SW 1271 (cell line): ENCODE data around the gene HELZ.
"Not testable (repeated sequence)": the region's sequence is repeated elsewhere in the genome, so short reads cannot be mapped to it uniquely, and the experiment has no call there.

Experiments used
- DNase-seq, 2 experiments: peaks; one replicate each; lab custom pipeline; 2025; lab: John Stamatoyannopoulos, UW

The HELZ gene

GRCh38 chr17:67229109-67229955 is 15.7 kb downstream of the HELZ start:
- no peak for DNase-seq

- DNase-seq: no peak
Measured at GRCh38 chr17:67227488-67227887, 17.5 kb downstream of the HELZ start.

GRCh38 chr17:67225316-67225715 is 19.7 kb downstream of the HELZ start:
- no peak for DNase-seq

GRCh38 chr17:67224736-67225135 is 20.3 kb downstream of the HELZ start:
- DNase-seq: no peak

- no peak for DNase-seq
Measured at GRCh38 chr17:67223924-67224323, 21.1 kb downstream of the HELZ start.

- peak in 1 of 2 experiments; percentile 33 for DNase-seq
Measured at GRCh38 chr17:67221062-67221998, 23.7 kb downstream of the HELZ start.

GRCh38 chr17:67218385-67218950 is 26.5 kb downstream of the HELZ start:
- DNase-seq: no peak

GRCh38 chr17:67217446-67217845 is 27.6 kb downstream of the HELZ start:
- DNase-seq: no peak

GRCh38 chr17:67216578-67217320 is 28.2 kb downstream of the HELZ start:
- no peak for DNase-seq

- no peak for DNase-seq
Measured at GRCh38 chr17:67215991-67216421, 29.0 kb downstream of the HELZ start.

GRCh38 chr17:67212714-67213417 is 32.1 kb downstream of the HELZ start:
- no peak for DNase-seq

- DNase-seq: no peak
Measured at GRCh38 chr17:67212231-67212630, 32.8 kb downstream of the HELZ start.

GRCh38 chr17:67211742-67212141 is 33.3 kb downstream of the HELZ start:
- DNase-seq: no peak

GRCh38 chr17:67210915-67211314 is 34.1 kb downstream of the HELZ start:
- no peak for DNase-seq

- DNase-seq: no peak
Measured at GRCh38 chr17:67208232-67208631, 36.8 kb downstream of the HELZ start.

GRCh38 chr17:67203818-67204217 is 41.2 kb downstream of the HELZ start:
- no peak for DNase-seq

GRCh38 chr17:67202503-67202902 is 42.5 kb downstream of the HELZ start:
- no peak for DNase-seq

GRCh38 chr17:67200727-67201301 is 44.2 kb downstream of the HELZ start:
- peak in 1 of 2 experiments; percentile 24 for DNase-seq

GRCh38 chr17:67198131-67198530 is 46.9 kb downstream of the HELZ start:
- no peak for DNase-seq

GRCh38 chr17:67197023-67197422 is 48.0 kb downstream of the HELZ start:
- DNase-seq: not testable (repeated sequence)

GRCh38 chr17:67196422-67196821 is 48.6 kb downstream of the HELZ start:
- no peak for DNase-seq
